HG03432 (cell line): ENCODE data around the gene NTRK2.
"Not testable (repeated sequence)": the region's sequence is repeated elsewhere in the genome, so short reads cannot be mapped to it uniquely, and the experiment has no call there.

ENCODE experiments used
- ATAC-seq: cut with Tn5 transposase; IDR thresholded peaks from one replicate; pipeline ENCODE4 v1.9.1; 2021; ENCODE audit warnings: mild to moderate bottlenecking, moderate library complexity; ENCODE audit not compliant: unreplicated experiment

Gene NTRK2

GRCh38 chr9:84874596-84874995 is 205.1 kb downstream of the NTRK2 start:
- no peak for ATAC-seq

GRCh38 chr9:84875193-84875592 is 205.7 kb downstream of the NTRK2 start:
- no peak for ATAC-seq

- ATAC-seq, result no peak
Measured at GRCh38 chr9:84879631-84880030, 210.1 kb downstream of the NTRK2 start.

- ATAC-seq, result no peak
Measured at GRCh38 chr9:84880835-84881234, 211.3 kb downstream of the NTRK2 start.

- ATAC-seq, result no peak
Measured at GRCh38 chr9:84886866-84887265, 217.3 kb downstream of the NTRK2 start.

- no peak for ATAC-seq
Measured at GRCh38 chr9:84891924-84892323, 222.4 kb downstream of the NTRK2 start.

GRCh38 chr9:84893419-84894128 is 224.0 kb downstream of the NTRK2 start:
- no peak for ATAC-seq

- no peak for ATAC-seq
Measured at GRCh38 chr9:84894859-84895258, 225.3 kb downstream of the NTRK2 start.

- no peak for ATAC-seq
Measured at GRCh38 chr9:84897362-84898094, 228.0 kb downstream of the NTRK2 start.

GRCh38 chr9:84898188-84898587 is 228.7 kb downstream of the NTRK2 start:
- no peak for ATAC-seq

GRCh38 chr9:84898618-84899017 is 229.1 kb downstream of the NTRK2 start:
- ATAC-seq, result not testable (repeated sequence)

- ATAC-seq, result no peak
Measured at GRCh38 chr9:84899326-84899725, 229.8 kb downstream of the NTRK2 start.

GRCh38 chr9:84900421-84900820 is 230.9 kb downstream of the NTRK2 start:
- no peak for ATAC-seq

- no peak for ATAC-seq
Measured at GRCh38 chr9:84903963-84904362, 234.4 kb downstream of the NTRK2 start.

GRCh38 chr9:84916769-84917168 is 247.2 kb downstream of the NTRK2 start:
- ATAC-seq, result no peak

- no peak for ATAC-seq
Measured at GRCh38 chr9:84917366-84918070, 248.0 kb downstream of the NTRK2 start.

GRCh38 chr9:84919440-84919839 is 249.9 kb downstream of the NTRK2 start:
- ATAC-seq, result no peak

- ATAC-seq, result no peak
Measured at GRCh38 chr9:84921175-84921574, 251.6 kb downstream of the NTRK2 start.

GRCh38 chr9:84922051-84922450 is 252.5 kb downstream of the NTRK2 start:
- ATAC-seq, result no peak

GRCh38 chr9:84924266-84924665 is 254.7 kb downstream of the NTRK2 start:
- ATAC-seq, result no peak

- no peak for ATAC-seq
Measured at GRCh38 chr9:84925225-84925872, 255.8 kb downstream of the NTRK2 start.
